Mononuclear cell (primary cell): ENCODE measurements around the gene GNG12. TPM values are rescaled to one million over a fixed set of nuclear protein-coding genes. Genes with fewer than 3 reads are reported as not detected.

ENCODE experiments used
- H3K27me3 ChIP-seq: 2 replicates; pipeline ENCODE4 v1.6.0; 2011; ENCODE audit warnings: low read length, control low read depth; ENCODE audit not compliant: insufficient read depth
- H3K4me1 ChIP-seq: 2 replicates; pipeline ENCODE4 v1.5.1; 2011; ENCODE audit warnings: mild to moderate bottlenecking, low read length, control low read depth; ENCODE audit not compliant: insufficient read depth
- H3K4me3 ChIP-seq: 2 replicates; pipeline ENCODE4 v1.5.1; 2011; ENCODE audit warnings: mild to moderate bottlenecking, low read length, moderate library complexity
- H3K9me3 ChIP-seq: 2 replicates; pipeline ENCODE4 v1.5.1; 2011; ENCODE audit warnings: low read depth, mild to moderate bottlenecking, control low read depth, low read length
- total RNA-seq: library from RNA; depleted of rRNA; stranded (reverse); fragments of >200 nt; gene quantifications from one replicate; pipeline ENCODE4 v1.2.3, GENCODE V29; 2012

The GNG12 gene
- total RNA-seq, 1 donor, result 0.21 TPM

- Histone ChIP-seq H3K27me3 (no peaks in the 10 kb centered on the region), H3K9me3 (no peaks in the 10 kb centered on the region), H3K4me1 (no peaks in the 10 kb centered on the region), H3K4me3 (no peak overlapping the region)
Measured at GRCh38 chr1:67749263-67749843, 83.9 kb downstream of the GNG12 start.

DNA sequence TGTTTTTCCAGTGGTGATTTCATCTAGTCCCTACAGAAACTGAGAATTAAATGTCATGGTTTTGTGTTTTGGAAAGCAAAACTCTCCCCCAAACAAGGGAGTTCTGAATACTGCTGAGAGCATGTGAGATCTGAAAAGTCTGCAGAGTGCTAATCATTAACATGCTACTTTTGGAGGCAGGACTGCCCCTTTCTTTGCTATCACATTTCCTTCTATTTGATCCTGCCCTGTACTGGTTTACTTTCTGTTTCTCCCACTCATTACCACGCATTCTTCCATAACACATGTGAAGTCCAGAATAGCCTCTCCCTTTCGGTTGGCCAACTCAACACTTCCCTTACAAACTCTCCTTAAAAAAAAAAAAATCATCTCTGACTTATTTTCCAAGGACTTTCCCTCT, 84.6 kb downstream of the GNG12 start:
- no peaks in the 10 kb centered on the region for H3K4me1 ChIP-seq
- H3K27me3 ChIP-seq, result no peaks in the 10 kb centered on the region
- no peak overlapping the region for H3K4me3 ChIP-seq
- no peaks in the 10 kb centered on the region for H3K9me3 ChIP-seq

DNA sequence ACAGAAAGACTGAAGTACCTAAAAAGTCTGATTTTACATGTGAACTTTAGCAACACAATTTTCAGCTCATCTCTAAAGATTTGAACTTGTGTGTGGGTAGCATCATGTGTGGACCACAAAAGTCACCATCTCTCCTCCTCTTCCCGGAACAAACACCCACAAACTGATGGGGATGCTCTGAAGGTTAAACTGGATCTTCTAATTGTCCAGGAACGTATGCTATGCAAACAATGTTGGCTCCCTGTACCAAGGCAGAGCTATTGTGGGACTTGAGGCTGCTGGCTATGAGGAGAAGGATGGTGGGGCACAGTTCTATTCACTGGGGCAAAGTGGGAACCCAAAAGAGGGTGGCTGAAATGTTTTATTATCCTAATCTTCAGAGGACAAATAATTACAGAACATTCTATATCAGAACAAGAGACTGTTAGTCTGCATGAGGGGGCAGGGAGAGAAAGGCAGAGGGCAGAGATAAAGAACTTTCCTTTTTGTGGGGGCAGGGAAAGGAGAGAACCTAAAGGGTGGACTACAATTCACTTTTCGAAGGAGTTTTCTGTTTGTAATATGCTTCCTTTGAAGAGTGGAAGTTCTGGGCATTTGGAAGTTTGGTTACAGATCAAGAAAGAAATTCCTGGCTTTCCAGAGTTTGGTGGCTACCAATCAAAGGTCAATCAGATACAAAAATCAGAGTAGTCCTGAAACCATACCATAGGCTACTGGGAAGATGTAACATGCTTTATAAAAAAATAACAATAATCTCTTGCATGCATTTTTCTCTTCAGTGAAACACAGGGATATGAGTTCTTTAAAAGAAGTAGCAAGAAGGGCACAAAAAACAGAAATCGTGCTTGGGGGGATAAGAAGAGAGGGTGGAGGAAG, 85.4 kb downstream of the GNG12 start:
- Histone ChIP-seq H3K4me1 (no peaks in the 10 kb centered on the region), H3K27me3 (no peaks in the 10 kb centered on the region), H3K9me3 (no peaks in the 10 kb centered on the region), H3K4me3 (no peak overlapping the region)

DNA sequence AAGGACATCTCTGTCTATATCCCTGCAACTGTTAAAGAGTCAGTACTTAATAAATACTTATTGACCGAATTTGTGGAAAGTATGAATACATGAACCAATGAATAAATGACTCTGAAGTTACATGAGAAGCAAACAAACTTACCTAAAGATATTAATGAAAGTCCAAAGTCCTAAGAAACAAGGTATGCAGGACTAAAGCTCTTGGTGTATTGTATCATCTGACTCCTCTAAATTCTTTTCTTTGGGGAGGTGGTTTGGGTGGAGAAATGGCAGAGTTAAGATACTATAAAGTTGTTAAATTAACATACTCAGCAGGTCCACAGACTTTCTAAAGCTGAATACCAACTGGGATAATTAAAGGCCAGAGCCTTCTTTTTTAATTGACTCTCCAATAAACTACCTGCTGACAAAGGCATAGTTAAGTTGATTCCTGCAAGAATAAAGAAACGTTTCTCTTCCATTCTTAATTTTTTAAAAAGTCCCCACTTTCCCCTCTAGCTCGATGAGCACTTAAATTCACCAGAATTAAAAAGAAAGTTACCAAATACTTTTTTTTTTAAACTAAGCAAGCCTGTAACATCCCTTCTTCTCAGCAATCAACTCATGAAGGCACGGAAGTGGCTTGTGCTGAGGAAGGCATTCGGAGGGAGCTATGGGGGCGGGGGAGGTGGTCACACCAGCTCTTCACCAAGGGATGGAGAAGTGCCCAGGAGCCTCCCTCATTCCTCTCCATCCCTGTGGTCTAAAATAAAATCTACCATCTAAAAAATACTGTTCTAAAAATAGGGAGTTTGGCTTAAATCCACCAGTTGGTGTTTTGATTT, 87.2 kb downstream of the GNG12 start:
- Histone ChIP-seq H3K27me3 (no peaks in the 10 kb centered on the region), H3K4me1 (no peaks in the 10 kb centered on the region), H3K9me3 (no peaks in the 10 kb centered on the region), H3K4me3 (no peak overlapping the region)

GRCh38 chr1:67743072-67743725, 90.1 kb downstream of the GNG12 start:
- no peaks in the 10 kb centered on the region for H3K4me1 ChIP-seq
- no peaks in the 10 kb centered on the region for H3K9me3 ChIP-seq
- no peaks in the 10 kb centered on the region for H3K27me3 ChIP-seq
- H3K4me3 ChIP-seq, result no peak overlapping the region

DNA sequence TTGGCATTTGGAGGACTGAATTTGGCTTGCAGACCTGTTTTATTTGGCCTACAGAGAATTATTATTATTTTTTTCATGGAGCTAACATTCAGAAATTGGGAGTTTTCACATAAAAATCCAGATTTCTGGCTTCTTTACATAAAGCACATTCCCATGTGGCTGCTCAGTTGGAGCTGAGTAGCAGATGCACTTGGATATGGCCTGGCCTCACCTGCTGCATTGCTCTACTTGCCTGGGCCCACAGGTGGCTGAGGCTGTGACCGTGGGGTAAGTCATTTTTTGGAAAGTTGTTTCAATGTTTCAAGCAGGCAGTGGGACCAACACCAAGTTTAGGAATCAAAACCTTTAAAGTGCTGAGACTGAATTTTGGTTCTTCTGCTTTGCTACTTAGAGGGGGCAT, 91.5 kb downstream of the GNG12 start:
- no peaks in the 10 kb centered on the region for H3K9me3 ChIP-seq
- no peak overlapping the region for H3K4me3 ChIP-seq
- H3K27me3 ChIP-seq, result no peaks in the 10 kb centered on the region
- H3K4me1 ChIP-seq, result peaks cover 1% of the 10 kb centered on the region

GRCh38 chr1:67741121-67741520, 92.1 kb downstream of the GNG12 start:
- Histone ChIP-seq H3K4me1 (peaks cover 7% of the 10 kb centered on the region), H3K27me3 (no peaks in the 10 kb centered on the region), H3K4me3 (no peak overlapping the region), H3K9me3 (no peaks in the 10 kb centered on the region)

DNA sequence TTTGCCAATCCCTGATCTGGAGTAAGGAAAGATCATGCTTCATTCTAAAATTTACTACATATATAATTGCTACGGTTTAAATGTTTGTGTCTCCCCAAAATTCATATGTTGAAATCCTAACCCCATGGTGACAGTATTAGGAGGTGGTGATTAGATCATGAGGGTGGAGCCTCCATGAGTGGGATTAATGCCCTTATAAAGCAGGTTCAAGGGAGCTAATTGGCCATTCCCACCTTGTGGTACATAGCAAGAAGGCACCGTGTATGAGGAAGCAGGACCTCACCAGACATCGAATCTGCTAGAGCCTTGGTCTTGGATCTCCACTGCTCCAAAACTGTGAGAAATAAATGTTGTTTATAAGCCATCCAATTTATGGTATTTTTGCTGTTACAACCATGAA, 92.7 kb downstream of the GNG12 start:
- Histone ChIP-seq H3K9me3 (no peaks in the 10 kb centered on the region), H3K4me1 (peaks cover 12% of the 10 kb centered on the region)

DNA sequence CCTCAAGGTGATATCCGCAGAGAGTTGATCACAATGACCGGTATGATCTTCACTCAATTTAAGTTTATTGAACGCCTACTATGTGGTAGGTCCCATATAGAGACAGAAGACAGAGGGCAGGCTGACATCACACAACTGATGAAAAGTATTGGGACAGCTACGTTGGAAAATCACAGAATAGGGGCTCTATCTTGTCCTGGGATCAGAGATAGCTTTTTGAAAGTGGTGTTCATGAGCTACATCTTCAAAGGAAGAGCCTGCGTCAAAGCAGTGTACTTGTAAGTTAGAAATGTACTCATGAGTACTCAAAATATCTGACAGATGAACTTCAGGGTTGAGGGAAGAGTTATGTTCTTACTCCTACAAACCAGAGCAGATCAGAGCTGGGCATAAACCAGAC, 93.9 kb downstream of the GNG12 start:
- Histone ChIP-seq H3K4me3 (no peak overlapping the region), H3K27me3 (no peaks in the 10 kb centered on the region), H3K9me3 (no peaks in the 10 kb centered on the region), H3K4me1 (peaks cover 12% of the 10 kb centered on the region)

More for the DNA sequence above, 92.7 kb downstream of the GNG12 start:
- Histone ChIP-seq H3K4me3 (no peak overlapping the region), H3K27me3 (no peaks in the 10 kb centered on the region)

GRCh38 chr1:67738401-67738800, 94.9 kb downstream of the GNG12 start:
- Histone ChIP-seq H3K27me3 (no peaks in the 10 kb centered on the region), H3K9me3 (no peaks in the 10 kb centered on the region), H3K4me1 (peaks cover 17% of the 10 kb centered on the region), H3K4me3 (no peak overlapping the region)

GRCh38 chr1:67737875-67738274, 95.4 kb downstream of the GNG12 start:
- H3K27me3 ChIP-seq, result no peaks in the 10 kb centered on the region
- peaks cover 18% of the 10 kb centered on the region for H3K4me1 ChIP-seq
- H3K4me3 ChIP-seq, result no peak overlapping the region
- no peaks in the 10 kb centered on the region for H3K9me3 ChIP-seq

DNA sequence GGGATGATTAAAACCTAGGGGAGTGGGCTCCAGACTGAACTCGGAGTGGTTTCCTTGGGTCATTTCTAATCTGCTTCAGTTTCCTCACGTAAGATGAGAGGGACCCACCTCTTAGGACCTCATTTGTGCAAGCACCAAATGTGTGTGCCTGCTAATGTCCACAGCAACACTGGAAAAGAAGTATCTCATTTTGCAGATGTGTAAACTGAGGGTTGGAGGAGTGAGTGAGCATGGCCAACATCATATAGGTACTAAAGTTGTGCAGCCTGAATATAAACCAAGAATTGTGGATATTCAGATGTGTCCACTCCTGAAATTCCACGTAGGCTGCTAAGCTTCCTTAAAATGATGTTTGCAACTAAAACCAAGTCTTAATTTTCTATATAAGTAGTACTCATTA, 96.5 kb downstream of the GNG12 start:
- Histone ChIP-seq H3K9me3 (no peaks in the 10 kb centered on the region), H3K4me3 (no peak overlapping the region), H3K4me1 (peaks cover 20% of the 10 kb centered on the region), H3K27me3 (no peaks in the 10 kb centered on the region)

GRCh38 chr1:67735806-67736627, 97.2 kb downstream of the GNG12 start:
- H3K4me3 ChIP-seq, result no peak overlapping the region
- peaks cover 20% of the 10 kb centered on the region for H3K4me1 ChIP-seq
- H3K27me3 ChIP-seq, result no peaks in the 10 kb centered on the region
- no peaks in the 10 kb centered on the region for H3K9me3 ChIP-seq

GRCh38 chr1:67735206-67735605, 98.1 kb downstream of the GNG12 start:
- Histone ChIP-seq H3K4me3 (no peak overlapping the region), H3K27me3 (no peaks in the 10 kb centered on the region), H3K9me3 (no peaks in the 10 kb centered on the region), H3K4me1 (peaks cover 20% of the 10 kb centered on the region)
